ENCODE measurements around the gene LAMA3. TPM values are rescaled to one million over a fixed set of nuclear protein-coding genes. Genes with fewer than 3 reads are reported as not detected.

Gene LAMA3
- total and polyA plus RNA-seq, 2 donors (not counting 3 experiments of a cell fraction or from before 2014, with no cell fraction given) = 2.6 to 12.3 TPM

DNA sequence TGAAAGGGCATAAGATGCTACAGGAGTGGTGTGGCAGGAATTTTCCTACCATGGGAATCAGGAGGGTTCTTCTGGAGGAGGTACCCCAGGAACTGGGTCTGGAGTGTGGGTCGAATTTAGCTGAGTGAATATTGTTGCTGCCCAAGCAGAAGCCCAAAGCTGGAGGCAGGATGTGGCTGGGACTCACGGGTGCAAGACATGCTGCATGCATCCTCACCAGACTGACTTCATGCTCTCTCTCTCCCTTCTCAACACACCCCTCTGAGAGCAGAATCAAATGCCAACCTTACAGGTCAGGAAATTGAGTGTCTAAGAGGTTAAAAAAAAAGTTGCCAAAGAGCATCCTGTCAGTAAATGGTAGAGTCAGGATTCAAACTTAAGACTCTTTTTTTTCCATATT lies 246.6 kb downstream of the LAMA3 start:
- intact Hi-C loops (cut with micrococcal nuclease) = no loop called here
- no TSS peak for BruUV-seq (replicated peaks)
- Histone ChIP-seq H3K9me1 (replicated peaks; ENCODE audit: control insufficient read depth, extremely low read depth, insufficient read depth, low read length) (no peaks in the 10 kb centered on the region), H2AFZ (ENCODE audit: low read depth, low read length) (no peak overlapping the region), H3K9me3 (replicated peaks; ENCODE audit: control insufficient read depth, insufficient read depth, low read length) (no peaks in the 10 kb centered on the region), H4K20me1 (replicated peaks; ENCODE audit: control insufficient read depth, extremely low read depth, insufficient read depth, low read length) (no peaks in the 10 kb centered on the region), H3K27ac (ENCODE audit: insufficient read depth, low read depth, low read length) (no peak overlapping the region), H3K9ac (replicated peaks; ENCODE audit: extremely low read depth, insufficient read depth, low read length) (no peak overlapping the region), H3K27me3 (ENCODE audit: control insufficient read depth in 2 of 2, insufficient read depth in 2 of 2, low read length in 2 of 2) (no peaks in the 10 kb centered on the region), H3K4me1 (ENCODE audit: control insufficient read depth, extremely low read depth, insufficient read depth, low read length) (no peaks in the 10 kb centered on the region), H3K4me3 (replicated peaks in 1 of 3; ENCODE audit: insufficient read depth in 1 of 3, low read depth in 1 of 3, low read length in 3 of 3) (no peak overlapping the region), H3K4me2 (ENCODE audit: insufficient read depth, low read length) (no peak overlapping the region), H3K79me2 (ENCODE audit: control insufficient read depth, insufficient read depth, low read length) (no peaks in the 10 kb centered on the region), H3K36me3 (ENCODE audit: control insufficient read depth in 2 of 2, extremely low read depth in 1 of 2, insufficient read depth in 2 of 2, low read length in 2 of 2) (no peaks in the 10 kb centered on the region)
- ChIA-PET CTCF (no interaction called here), POLR2A (no interaction called here)
- TF ChIP-seq JUN (IDR thresholded peaks at IDR 0.05; ENCODE audit: borderline replicate concordance, insufficient read depth, insufficient read length, low read depth) = no peak
- TF ChIP-seq EZH2 (IDR thresholded peaks at IDR 0.05; ENCODE audit: borderline replicate concordance, low read depth, low read length, severe bottlenecking) = no peak
- TF ChIP-seq POLR2AphosphoS5 (IDR thresholded peaks at IDR 0.05; ENCODE audit: insufficient read depth, low read depth, low read length) = no peak
- TF ChIP-seq MYC (IDR thresholded peaks at IDR 0.05; ENCODE audit: low read depth, low read length) = no peak
- no peak for TF ChIP-seq POLR2A (IDR thresholded peaks at IDR 0.05; ENCODE audit: low read depth, low read length)
- TF ChIP-seq, protein P1, sequence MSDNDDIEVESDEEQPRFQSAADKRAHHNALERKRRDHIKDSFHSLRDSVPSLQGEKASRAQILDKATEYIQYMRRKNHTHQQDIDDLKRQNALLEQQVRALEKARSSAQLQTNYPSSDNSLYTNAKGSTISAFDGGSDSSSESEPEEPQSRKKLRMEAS (IDR thresholded peaks at IDR 0.05; ENCODE audit: insufficient read depth, insufficient read length) = no peak
- TF ChIP-seq FOS (IDR thresholded peaks at IDR 0.05; ENCODE audit: borderline replicate concordance, insufficient read depth, low read length) = no peak
- TF ChIP-seq, protein P2, sequence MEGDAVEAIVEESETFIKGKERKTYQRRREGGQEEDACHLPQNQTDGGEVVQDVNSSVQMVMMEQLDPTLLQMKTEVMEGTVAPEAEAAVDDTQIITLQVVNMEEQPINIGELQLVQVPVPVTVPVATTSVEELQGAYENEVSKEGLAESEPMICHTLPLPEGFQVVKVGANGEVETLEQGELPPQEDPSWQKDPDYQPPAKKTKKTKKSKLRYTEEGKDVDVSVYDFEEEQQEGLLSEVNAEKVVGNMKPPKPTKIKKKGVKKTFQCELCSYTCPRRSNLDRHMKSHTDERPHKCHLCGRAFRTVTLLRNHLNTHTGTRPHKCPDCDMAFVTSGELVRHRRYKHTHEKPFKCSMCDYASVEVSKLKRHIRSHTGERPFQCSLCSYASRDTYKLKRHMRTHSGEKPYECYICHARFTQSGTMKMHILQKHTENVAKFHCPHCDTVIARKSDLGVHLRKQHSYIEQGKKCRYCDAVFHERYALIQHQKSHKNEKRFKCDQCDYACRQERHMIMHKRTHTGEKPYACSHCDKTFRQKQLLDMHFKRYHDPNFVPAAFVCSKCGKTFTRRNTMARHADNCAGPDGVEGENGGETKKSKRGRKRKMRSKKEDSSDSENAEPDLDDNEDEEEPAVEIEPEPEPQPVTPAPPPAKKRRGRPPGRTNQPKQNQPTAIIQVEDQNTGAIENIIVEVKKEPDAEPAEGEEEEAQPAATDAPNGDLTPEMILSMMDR (IDR thresholded peaks at IDR 0.05; ENCODE audit: extremely low read depth in 1 of 2, insufficient read depth in 1 of 2, low read depth in 1 of 2, low read length in 2 of 2) = no peak
- TF ChIP-seq GATA2 (IDR thresholded peaks at IDR 0.05; ENCODE audit: insufficient read depth, insufficient read length, low read depth, low read length) = no peak
- no peak for DNase-seq (ENCODE audit: low read depth, low spot score)
- FAIRE-seq = no peak
- dilution Hi-C loops (cut with MboI; ENCODE audit: extremely low pct_ligation_motif_present, low sequenced_read_pairs) = no loop called here

Data from endothelial cell of umbilical vein (primary cell).